ENCODE results near the gene KCNMA1.

GRCh38 chr10:77223526-77224460, 413.8 kb downstream of the KCNMA1 start:
- TF ChIP-seq CTCF (IDR thresholded peaks at IDR 0.05): no peak
- TF ChIP-seq POLR2A (IDR thresholded peaks at IDR 0.05): no peak
- no peak for TF ChIP-seq POLR2AphosphoS5 (IDR thresholded peaks at IDR 0.05)
